ENCODE data around the gene TCL1B.

TCL1B gene

GRCh38 chr14:95667249-95667693, 19.0 kb upstream of the TCL1B start:
- DNase-seq = no peak

- DNase-seq = no peak
These were observed 17.9 kb upstream of the TCL1B start for GRCh38 chr14:95668235-95668772.

- no peak for DNase-seq
These were observed 11.6 kb upstream of the TCL1B start for GRCh38 chr14:95674613-95675012.

GRCh38 chr14:95675486-95675885, 10.7 kb upstream of the TCL1B start:
- DNase-seq = no peak

- DNase-seq = no peak
These were observed 8.9 kb upstream of the TCL1B start for GRCh38 chr14:95677179-95677835.

- no peak for DNase-seq
These were observed 6.9 kb upstream of the TCL1B start for GRCh38 chr14:95679148-95679815.

- no peak for DNase-seq
These were observed 6.1 kb upstream of the TCL1B start for GRCh38 chr14:95679998-95680735.

GRCh38 chr14:95681153-95681552, 5.1 kb upstream of the TCL1B start:
- no peak for DNase-seq

- DNase-seq = no peak
These were observed 2.4 kb upstream of the TCL1B start for GRCh38 chr14:95683793-95684192.

- no peak for DNase-seq
These were observed 709 bp downstream of the TCL1B start for GRCh38 chr14:95686935-95687334.

GRCh38 chr14:95689441-95689840, 3.2 kb downstream of the TCL1B start:
- DNase-seq = no peak

GRCh38 chr14:95690815-95691214, 4.6 kb downstream of the TCL1B start:
- no peak for DNase-seq

- DNase-seq = no peak
These were observed 5.4 kb downstream of the TCL1B start for GRCh38 chr14:95691591-95691990.

GRCh38 chr14:95692109-95692508, 5.9 kb downstream of the TCL1B start:
- no peak for DNase-seq

- DNase-seq = no peak
These were observed 8.8 kb downstream of the TCL1B start for GRCh38 chr14:95695051-95695450.

GRCh38 chr14:95695913-95696312, 9.7 kb downstream of the TCL1B start:
- no peak for DNase-seq

GRCh38 chr14:95696741-95697140, 10.5 kb downstream of the TCL1B start:
- no peak for DNase-seq

- DNase-seq = no peak
These were observed 11.5 kb downstream of the TCL1B start for GRCh38 chr14:95697764-95698163.

GRCh38 chr14:95698287-95698686, 12.1 kb downstream of the TCL1B start:
- no peak for DNase-seq

- DNase-seq = no peak
These were observed 13.2 kb downstream of the TCL1B start for GRCh38 chr14:95699412-95699811.

- DNase-seq = no peak
These were observed 14.2 kb downstream of the TCL1B start for GRCh38 chr14:95700221-95700976.

GRCh38 chr14:95701846-95702221, 15.6 kb downstream of the TCL1B start:
- DNase-seq = peak; percentile 48

GRCh38 chr14:95703341-95703740, 17.1 kb downstream of the TCL1B start:
- no peak for DNase-seq

Measured in fibroblast of skin of right quadriceps (primary cell).